ENCODE measurements around the gene LMBR1. TPM values are rescaled to one million over a fixed set of nuclear protein-coding genes. Genes with fewer than 3 reads are reported as not detected.
"Not testable (repeated sequence)": the region's sequence is repeated elsewhere in the genome, so short reads cannot be mapped to it uniquely, and the experiment has no call there.

The LMBR1 gene
- total RNA-seq, 8 experiments from 2014 or later = 26.4 to 64.1 (median 31.4) TPM

GRCh38 chr7:156922304-156922703 lies 29.3 kb upstream of the LMBR1 start:
- in situ Hi-C loops (cut with MboI; ENCODE audit: low pct_unique_long_range_greater_than_20kb in 2 of 9, low sequenced_read_pairs in 9 of 9, unreplicated experiment in 9 of 9) = not testable (repeated sequence)

GRCh38 chr7:156920487-156921373 lies 27.7 kb upstream of the LMBR1 start:
- ATAC-seq (replicated peaks in 6 of 8); H3K27ac ChIP-seq; in situ Hi-C loops (cut with MboI; ENCODE audit: low pct_unique_long_range_greater_than_20kb in 2 of 9, low sequenced_read_pairs in 9 of 9, unreplicated experiment in 9 of 9); H3K4me1 ChIP-seq (replicated peaks in 1 of 2); H3K4me3 ChIP-seq: not testable (repeated sequence)
- 43 to 95% (median 87%) methylated on average over 1 to 14 of the region's 24 CpGs; no CpG with 5 or more reads in 1 of the 10 experiments for WGBS, 10 experiments

More at GRCh38 chr7:156922304-156922703, 29.3 kb upstream of the LMBR1 start:
- H3K4me1 ChIP-seq (replicated peaks in 1 of 2); ATAC-seq (replicated peaks in 6 of 8); H3K27ac ChIP-seq; H3K4me3 ChIP-seq: not testable (repeated sequence)
- WGBS, 10 experiments = 50 to 89% (median 76%) methylated on average over 1 to 5 of the region's 6 CpGs; no CpG with 5 or more reads in 1 of the 10 experiments

- Histone ChIP-seq H3K27ac (no peak overlapping the region), H3K4me1 (replicated peaks in 1 of 2) (no peaks in the 10 kb centered on the region), H3K4me3 (no peak overlapping the region)
- ATAC-seq (replicated peaks in 6 of 8) = no peak
- in situ Hi-C loops (cut with MboI; ENCODE audit: low pct_unique_long_range_greater_than_20kb in 2 of 9, low sequenced_read_pairs in 9 of 9, unreplicated experiment in 9 of 9) = no loop called here
- WGBS, 10 experiments = 0 to 100% (median 66%) methylated on average over 1 to 4 of the region's 5 CpGs; no CpG with 5 or more reads in 6 of the 10 experiments
Observed at GRCh38 chr7:156920076-156920475, 27.1 kb upstream of the LMBR1 start.

- Histone ChIP-seq H3K4me3 (no peak overlapping the region), H3K4me1 (replicated peaks in 1 of 2) (no peaks in the 10 kb centered on the region), H3K27ac (no peak overlapping the region)
- ATAC-seq (replicated peaks in 6 of 8) = no peak
- WGBS, 10 experiments = 20 to 100% (median 75%) methylated on average over 1 to 5 of the region's 19 CpGs; no CpG with 5 or more reads in 1 of the 10 experiments
- in situ Hi-C loops (cut with MboI; ENCODE audit: low pct_unique_long_range_greater_than_20kb in 2 of 9, low sequenced_read_pairs in 9 of 9, unreplicated experiment in 9 of 9) = no loop called here
Observed at GRCh38 chr7:156919132-156919713, 26.2 kb upstream of the LMBR1 start.

GRCh38 chr7:156918635-156919034 lies 25.7 kb upstream of the LMBR1 start:
- Histone ChIP-seq H3K4me3 (no peak overlapping the region), H3K27ac (no peak overlapping the region), H3K4me1 (replicated peaks in 1 of 2) (no peaks in the 10 kb centered on the region)
- peak in 1 of 8 experiments; percentile 20 for ATAC-seq (replicated peaks in 6 of 8)
- 0 to 83% (median 23%) methylated on average over 1 of the region's 1 CpG; no CpG with 5 or more reads in 2 of the 10 experiments for WGBS, 10 experiments
- in situ Hi-C loops (cut with MboI; ENCODE audit: low pct_unique_long_range_greater_than_20kb in 2 of 9, low sequenced_read_pairs in 9 of 9, unreplicated experiment in 9 of 9) = no loop called here

- no CpG with 5 or more reads among the region's 3 CpGs for WGBS, 10 experiments
- in situ Hi-C loops (cut with MboI; ENCODE audit: low pct_unique_long_range_greater_than_20kb in 2 of 9, low sequenced_read_pairs in 9 of 9, unreplicated experiment in 9 of 9); H3K27ac ChIP-seq; H3K4me3 ChIP-seq; ATAC-seq (replicated peaks in 6 of 8); H3K4me1 ChIP-seq (replicated peaks in 1 of 2): not testable (repeated sequence)
Observed at GRCh38 chr7:156909574-156910252, 16.7 kb upstream of the LMBR1 start.

- ATAC-seq (replicated peaks in 6 of 8) = peak in 1 of 8 experiments; percentile 42
- Histone ChIP-seq H3K4me1 (replicated peaks in 1 of 2) (no peaks in the 10 kb centered on the region), H3K4me3 (no peak overlapping the region), H3K27ac (no peak overlapping the region)
- in situ Hi-C loops (cut with MboI; ENCODE audit: low pct_unique_long_range_greater_than_20kb in 2 of 9, low sequenced_read_pairs in 9 of 9, unreplicated experiment in 9 of 9) = no loop called here
- WGBS, 10 experiments = 0 to 100% (median 63%) methylated on average over 1 to 4 of the region's 4 CpGs
Observed at GRCh38 chr7:156907656-156908055, 14.7 kb upstream of the LMBR1 start.

- Histone ChIP-seq H3K4me3 (no peak overlapping the region), H3K27ac (no peak overlapping the region), H3K4me1 (replicated peaks in 1 of 2) (no peaks in the 10 kb centered on the region)
- ATAC-seq (replicated peaks in 6 of 8) = peak in 3 of 8 experiments; percentile 51 to 77 (median 63)
- 0 to 100% (median 21%) methylated on average over 1 to 4 of the region's 4 CpGs; no CpG with 5 or more reads in 4 of the 10 experiments for WGBS, 10 experiments
- in situ Hi-C loops (cut with MboI; ENCODE audit: low pct_unique_long_range_greater_than_20kb in 2 of 9, low sequenced_read_pairs in 9 of 9, unreplicated experiment in 9 of 9) = no loop called here
Observed at GRCh38 chr7:156906200-156906649, 13.2 kb upstream of the LMBR1 start.

- H3K4me3 ChIP-seq = no peak overlapping the region
- WGBS, 10 experiments = 45 to 93% (median 71%) methylated on average over 1 to 9 of the region's 10 CpGs; no CpG with 5 or more reads in 1 of the 10 experiments
- H3K4me1 ChIP-seq (replicated peaks in 1 of 2) = no peaks in the 10 kb centered on the region
- no peak for ATAC-seq (replicated peaks in 6 of 8)
- H3K27ac ChIP-seq = no peak overlapping the region
- in situ Hi-C loops (cut with MboI; ENCODE audit: low pct_unique_long_range_greater_than_20kb in 2 of 9, low sequenced_read_pairs in 9 of 9, unreplicated experiment in 9 of 9) = no loop called here
Observed at GRCh38 chr7:156903232-156903909, 10.4 kb upstream of the LMBR1 start.

- H3K27ac ChIP-seq; H3K4me3 ChIP-seq; in situ Hi-C loops (cut with MboI; ENCODE audit: low pct_unique_long_range_greater_than_20kb in 2 of 9, low sequenced_read_pairs in 9 of 9, unreplicated experiment in 9 of 9); H3K4me1 ChIP-seq (replicated peaks in 1 of 2); ATAC-seq (replicated peaks in 6 of 8): not testable (repeated sequence)
- WGBS, 10 experiments = 67 to 100% (median 89%) methylated on average over 1 to 6 of the region's 9 CpGs; no CpG with 5 or more reads in 3 of the 10 experiments
Observed at GRCh38 chr7:156900093-156900492, 7.1 kb upstream of the LMBR1 start.

- H3K4me1 ChIP-seq (replicated peaks in 1 of 2) = peaks cover 0 to 3% of the 10 kb centered on the region in 2 donors
- H3K27ac ChIP-seq = no peak overlapping the region
- in situ Hi-C loops (cut with MboI; ENCODE audit: low pct_unique_long_range_greater_than_20kb in 2 of 9, low sequenced_read_pairs in 9 of 9, unreplicated experiment in 9 of 9) = no loop called here
- 86 to 91% (median 88%) methylated on average over 1 of the region's 1 CpG; no CpG with 5 or more reads in 7 of the 10 experiments for WGBS, 10 experiments
- peak in 1 of 8 experiments; percentile 22 for ATAC-seq (replicated peaks in 6 of 8)
- H3K4me3 ChIP-seq = no peak overlapping the region
Observed at GRCh38 chr7:156898938-156899337, 6.0 kb upstream of the LMBR1 start.

GRCh38 chr7:156897673-156898072 lies 4.7 kb upstream of the LMBR1 start:
- ATAC-seq (replicated peaks in 6 of 8) = peak in 1 of 8 experiments; percentile 8
- 30 to 80% (median 52%) methylated on average over 1 to 8 of the region's 8 CpGs; no CpG with 5 or more reads in 3 of the 10 experiments for WGBS, 10 experiments
- in situ Hi-C loops (cut with MboI; ENCODE audit: low pct_unique_long_range_greater_than_20kb in 2 of 9, low sequenced_read_pairs in 9 of 9, unreplicated experiment in 9 of 9) = no loop called here

More at GRCh38 chr7:156897673-156898072, 4.7 kb upstream of the LMBR1 start:
- H3K4me3 ChIP-seq = no peak overlapping the region
- no peak overlapping the region for H3K27ac ChIP-seq
- peaks cover 0 to 4% of the 10 kb centered on the region in 2 donors for H3K4me1 ChIP-seq (replicated peaks in 1 of 2)
